ENCODE measurements around the gene HADH. TPM values are rescaled to one million over a fixed set of nuclear protein-coding genes. Genes with fewer than 3 reads are reported as not detected.

HADH gene
- total RNA-seq, 1 donor from 2014 or later = 27.4 TPM

DNA sequence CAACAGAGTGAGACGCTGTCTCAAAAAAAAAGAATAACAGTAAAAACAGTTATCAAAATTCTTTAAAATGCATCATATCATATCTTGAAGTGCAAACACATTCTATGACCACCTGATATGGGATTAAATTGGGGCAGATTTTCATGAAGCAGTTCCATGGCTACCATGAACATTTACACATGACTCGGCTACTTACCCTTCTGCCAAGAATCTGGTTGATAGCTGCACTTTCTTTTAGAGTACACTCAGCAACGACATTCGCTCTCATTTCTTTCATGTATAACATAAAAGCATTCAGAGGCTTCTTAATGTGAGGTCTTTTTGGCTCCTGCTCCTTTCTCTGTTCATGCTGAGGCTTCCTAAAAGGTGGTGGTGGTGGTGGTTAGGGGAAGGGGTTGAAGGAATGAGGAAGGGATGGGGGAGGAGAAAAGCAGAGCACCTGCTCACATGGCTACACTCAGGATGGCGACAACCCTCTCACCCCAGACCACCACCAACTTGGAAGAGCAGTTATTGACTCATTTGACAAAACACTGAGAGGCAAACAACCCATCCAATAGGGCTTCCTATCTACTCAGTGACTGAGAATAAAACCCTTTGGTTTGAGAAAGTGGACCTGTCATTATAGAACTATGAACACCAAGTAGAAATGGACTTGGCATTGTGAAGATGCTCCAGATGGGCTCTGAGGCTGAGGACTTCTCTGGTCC lies 88.5 kb downstream of the HADH start:
- TF ChIP-seq, protein P1, sequence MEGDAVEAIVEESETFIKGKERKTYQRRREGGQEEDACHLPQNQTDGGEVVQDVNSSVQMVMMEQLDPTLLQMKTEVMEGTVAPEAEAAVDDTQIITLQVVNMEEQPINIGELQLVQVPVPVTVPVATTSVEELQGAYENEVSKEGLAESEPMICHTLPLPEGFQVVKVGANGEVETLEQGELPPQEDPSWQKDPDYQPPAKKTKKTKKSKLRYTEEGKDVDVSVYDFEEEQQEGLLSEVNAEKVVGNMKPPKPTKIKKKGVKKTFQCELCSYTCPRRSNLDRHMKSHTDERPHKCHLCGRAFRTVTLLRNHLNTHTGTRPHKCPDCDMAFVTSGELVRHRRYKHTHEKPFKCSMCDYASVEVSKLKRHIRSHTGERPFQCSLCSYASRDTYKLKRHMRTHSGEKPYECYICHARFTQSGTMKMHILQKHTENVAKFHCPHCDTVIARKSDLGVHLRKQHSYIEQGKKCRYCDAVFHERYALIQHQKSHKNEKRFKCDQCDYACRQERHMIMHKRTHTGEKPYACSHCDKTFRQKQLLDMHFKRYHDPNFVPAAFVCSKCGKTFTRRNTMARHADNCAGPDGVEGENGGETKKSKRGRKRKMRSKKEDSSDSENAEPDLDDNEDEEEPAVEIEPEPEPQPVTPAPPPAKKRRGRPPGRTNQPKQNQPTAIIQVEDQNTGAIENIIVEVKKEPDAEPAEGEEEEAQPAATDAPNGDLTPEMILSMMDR (conservative IDR thresholded peaks at IDR 0.05; ENCODE audit: low read depth, low read length) = no peak

DNA sequence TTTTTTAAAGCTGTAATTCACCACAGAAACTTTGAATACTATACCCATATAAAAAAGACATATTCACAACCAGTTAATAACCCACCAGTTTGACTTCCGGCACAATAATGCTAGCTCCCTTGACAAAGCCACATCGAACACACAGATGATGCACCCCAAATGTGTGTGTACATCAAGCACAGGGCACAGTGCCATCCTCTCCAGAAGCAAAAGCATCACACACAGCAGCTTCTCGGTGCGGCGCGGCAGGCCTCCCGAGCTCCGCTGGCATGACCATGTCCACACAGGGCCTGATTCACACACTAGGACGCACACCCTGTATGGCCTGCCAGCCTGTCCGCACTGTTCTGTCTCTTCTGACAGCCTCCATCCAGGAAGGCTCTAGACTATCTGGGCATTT lies 91.1 kb downstream of the HADH start:
- TF ChIP-seq, protein P1 (conservative IDR thresholded peaks at IDR 0.05; ENCODE audit: low read depth, low read length) = no peak
- no peak for DNase-seq (ENCODE audit: low read depth)
- no peak overlapping the region for H3K4me3 ChIP-seq (ENCODE audit: low read depth, low read length)

More for the DNA sequence above, 88.5 kb downstream of the HADH start:
- H3K4me3 ChIP-seq (ENCODE audit: low read depth, low read length) = no peak overlapping the region
- no peak for DNase-seq (ENCODE audit: low read depth)

DNA sequence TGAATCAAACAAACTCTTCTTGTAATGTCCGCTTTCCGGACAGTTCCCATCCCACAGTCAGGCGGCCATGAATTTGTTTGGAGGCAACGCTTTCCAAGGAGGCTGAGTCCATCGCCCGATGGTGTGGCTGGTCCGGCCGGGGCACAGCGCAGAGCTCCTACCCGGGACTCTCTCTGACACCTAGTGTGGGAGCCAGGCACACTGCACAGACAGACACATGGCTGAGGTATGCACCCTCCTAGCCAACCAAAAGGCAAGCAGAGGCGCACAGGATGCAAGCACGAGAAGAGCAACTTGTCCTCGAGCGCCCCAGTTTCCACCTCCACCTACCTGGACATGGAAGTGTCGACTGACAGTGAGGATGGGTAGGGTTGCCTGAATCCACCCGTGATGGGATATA lies 91.6 kb downstream of the HADH start:
- H3K4me3 ChIP-seq (ENCODE audit: low read depth, low read length) = no peak overlapping the region
- DNase-seq (ENCODE audit: low read depth) = no peak
- TF ChIP-seq, protein P1 (conservative IDR thresholded peaks at IDR 0.05; ENCODE audit: low read depth, low read length) = no peak

Other genes with a start within 250 kb of the HADH start
- gene SGMS2, start 165.0 kb upstream of the HADH start, total RNA-seq = 77.2 and 84.2 TPM in 2 replicates
- gene CYP2U1, start 58.3 kb upstream of the HADH start, total RNA-seq = 5.0 and 5.5 TPM in 2 replicates
- 1.2 and 4.2 TPM in 2 replicates for gene LEF1, start 179.0 kb downstream of the HADH start, total RNA-seq